ENCODE measurements around the gene MECP2.

Gene MECP2

GRCh38 chrX:154115750-154116149 is 18.2 kb upstream of the MECP2 start:
- no peak overlapping the region for H3K4me3 ChIP-seq (ENCODE audit: low read length)
- DNase-seq (ENCODE audit: low read depth): no peak
- TF ChIP-seq, protein P1, sequence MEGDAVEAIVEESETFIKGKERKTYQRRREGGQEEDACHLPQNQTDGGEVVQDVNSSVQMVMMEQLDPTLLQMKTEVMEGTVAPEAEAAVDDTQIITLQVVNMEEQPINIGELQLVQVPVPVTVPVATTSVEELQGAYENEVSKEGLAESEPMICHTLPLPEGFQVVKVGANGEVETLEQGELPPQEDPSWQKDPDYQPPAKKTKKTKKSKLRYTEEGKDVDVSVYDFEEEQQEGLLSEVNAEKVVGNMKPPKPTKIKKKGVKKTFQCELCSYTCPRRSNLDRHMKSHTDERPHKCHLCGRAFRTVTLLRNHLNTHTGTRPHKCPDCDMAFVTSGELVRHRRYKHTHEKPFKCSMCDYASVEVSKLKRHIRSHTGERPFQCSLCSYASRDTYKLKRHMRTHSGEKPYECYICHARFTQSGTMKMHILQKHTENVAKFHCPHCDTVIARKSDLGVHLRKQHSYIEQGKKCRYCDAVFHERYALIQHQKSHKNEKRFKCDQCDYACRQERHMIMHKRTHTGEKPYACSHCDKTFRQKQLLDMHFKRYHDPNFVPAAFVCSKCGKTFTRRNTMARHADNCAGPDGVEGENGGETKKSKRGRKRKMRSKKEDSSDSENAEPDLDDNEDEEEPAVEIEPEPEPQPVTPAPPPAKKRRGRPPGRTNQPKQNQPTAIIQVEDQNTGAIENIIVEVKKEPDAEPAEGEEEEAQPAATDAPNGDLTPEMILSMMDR (conservative IDR thresholded peaks at IDR 0.05; ENCODE audit: low read depth, low read length): no peak

- DNase-seq (ENCODE audit: low read depth): no peak
- TF ChIP-seq, protein P1 (conservative IDR thresholded peaks at IDR 0.05; ENCODE audit: low read depth, low read length): no peak
- H3K4me3 ChIP-seq (ENCODE audit: low read length): no peak overlapping the region
Measured at GRCh38 chrX:154115071-154115470, 17.6 kb upstream of the MECP2 start.

GRCh38 chrX:154114652-154115051 is 17.1 kb upstream of the MECP2 start:
- no peak for DNase-seq (ENCODE audit: low read depth)
- TF ChIP-seq, protein P1 (conservative IDR thresholded peaks at IDR 0.05; ENCODE audit: low read depth, low read length): no peak
- no peak overlapping the region for H3K4me3 ChIP-seq (ENCODE audit: low read length)

- TF ChIP-seq, protein P1 (conservative IDR thresholded peaks at IDR 0.05; ENCODE audit: low read depth, low read length): no peak
- H3K4me3 ChIP-seq (ENCODE audit: low read length): no peak overlapping the region
- DNase-seq (ENCODE audit: low read depth): no peak
Measured at GRCh38 chrX:154113729-154114128, 16.2 kb upstream of the MECP2 start.

GRCh38 chrX:154098551-154098950 is 1.0 kb upstream of the MECP2 start:
- TF ChIP-seq, protein P1 (conservative IDR thresholded peaks at IDR 0.05; ENCODE audit: low read depth, low read length): no peak
- no peak overlapping the region for H3K4me3 ChIP-seq (ENCODE audit: low read length)
- no peak for DNase-seq (ENCODE audit: low read depth)

GRCh38 chrX:154097003-154097588 is 421 bp downstream of the MECP2 start:
- H3K4me3 ChIP-seq (ENCODE audit: low read length): peak overlapping the region; percentile 71
- TF ChIP-seq, protein P1 (conservative IDR thresholded peaks at IDR 0.05; ENCODE audit: low read depth, low read length): no peak
- DNase-seq (ENCODE audit: low read depth): no peak

DNA sequence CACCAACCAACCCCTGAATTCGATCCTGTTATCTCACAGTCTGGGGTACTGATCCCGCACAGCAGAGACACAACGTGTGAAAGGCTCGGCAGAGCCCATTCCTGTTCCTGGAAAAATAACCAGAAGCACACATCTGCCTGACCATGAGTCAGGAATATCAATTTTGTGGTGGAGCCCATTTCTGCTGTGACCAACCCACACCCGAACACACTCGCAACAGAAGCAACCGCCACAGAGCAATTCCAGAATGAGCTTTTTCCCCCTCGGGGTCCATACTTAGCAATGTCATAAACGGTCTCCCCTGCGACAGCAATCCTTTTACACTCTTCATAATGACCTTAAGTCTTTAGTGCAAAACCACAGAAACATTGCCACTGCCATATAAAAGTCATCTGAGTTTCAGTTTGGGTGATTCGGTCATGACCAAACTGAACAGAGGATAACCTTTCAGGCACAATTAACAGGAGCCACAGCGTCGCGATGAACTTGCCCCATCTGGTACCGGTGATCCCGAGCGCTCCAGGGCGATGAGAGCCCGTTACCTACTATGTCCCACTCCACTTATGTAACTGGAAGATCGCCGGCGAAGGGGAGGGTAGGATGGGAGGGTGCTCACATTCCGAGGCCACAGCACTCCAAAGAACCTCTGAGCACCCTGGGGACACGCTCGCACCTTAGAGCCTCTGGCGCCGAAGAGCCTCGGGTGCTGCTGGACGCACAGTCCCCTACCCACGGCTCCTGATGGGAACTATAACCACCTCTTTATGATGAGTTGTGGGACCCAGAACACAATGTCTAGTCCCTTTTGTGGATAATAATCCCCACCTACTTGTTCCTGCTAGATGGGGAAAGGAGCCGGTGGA is 1.1 kb downstream of the MECP2 start:
- H3K4me3 ChIP-seq (ENCODE audit: low read length): peak overlapping the region; percentile 71
- TF ChIP-seq, protein P1 (conservative IDR thresholded peaks at IDR 0.05; ENCODE audit: low read depth, low read length): no peak
- no peak for DNase-seq (ENCODE audit: low read depth)
